NCI-H345 (cell line): Measurements from ENCODE around the gene KIF17.

Experiments
- DNase-seq: peaks from one replicate; lab custom pipeline; 2025; lab: John Stamatoyannopoulos, UW

The KIF17 gene

GRCh38 chr1:20717452-20718342, at the start of gene KIF17:
TSS of gene KIF17 (minus strand) at chr1:20718007. CDS start at chr1:20717706, 301 bp downstream.
- DNase-seq: peak; percentile 69

- no peak for DNase-seq
These were observed 49.5 kb upstream of the KIF17 start for GRCh38 chr1:20767271-20767670.

DNA sequence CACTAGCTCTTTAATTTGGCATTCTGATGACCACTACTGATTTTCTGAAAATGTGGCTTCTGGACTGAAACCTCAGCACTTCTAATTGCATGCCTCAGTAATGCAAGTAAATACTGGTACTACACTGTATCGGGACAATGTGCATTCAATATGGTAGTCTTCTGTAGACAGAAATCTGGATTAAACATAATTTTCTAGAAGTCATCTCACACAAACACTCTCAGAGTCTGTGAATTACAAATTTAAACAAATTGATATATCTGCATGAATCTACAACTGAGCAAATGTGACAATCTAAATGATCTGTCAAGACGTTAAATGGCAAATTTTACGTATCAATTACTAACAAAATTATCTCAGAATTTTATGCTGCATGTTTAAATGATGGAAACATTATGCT, 45.6 kb upstream of the KIF17 start:
- no peak for DNase-seq

- DNase-seq: no peak
These were observed 42.5 kb upstream of the KIF17 start for GRCh38 chr1:20760322-20760721.

- DNase-seq: no peak
These were observed 35.8 kb upstream of the KIF17 start for GRCh38 chr1:20753589-20753988.

DNA sequence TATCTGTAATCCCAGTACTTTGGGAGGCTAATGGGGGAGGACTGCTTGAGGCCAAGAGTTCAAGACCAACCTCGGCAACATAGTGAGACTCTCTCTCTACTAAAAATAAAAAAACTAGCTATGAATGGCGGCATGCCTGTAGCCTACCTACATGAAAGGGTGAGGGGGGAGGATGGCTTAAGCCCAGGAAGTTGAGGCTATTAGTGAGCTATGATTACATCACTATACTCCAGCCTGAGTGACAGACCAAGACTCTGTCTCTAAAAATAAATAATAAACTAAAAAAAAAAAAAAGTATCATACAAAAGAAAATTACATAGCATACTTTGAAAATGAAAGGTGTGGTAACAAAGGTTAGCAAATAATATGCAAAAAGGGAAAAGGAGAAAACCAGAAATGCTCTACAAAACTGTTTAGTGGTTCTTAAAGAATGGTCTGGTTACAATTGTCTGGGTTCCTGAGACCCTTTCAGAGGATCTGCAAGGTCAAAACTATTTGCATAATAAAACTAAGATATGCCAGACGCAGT, 33.7 kb upstream of the KIF17 start:
- DNase-seq: no peak

GRCh38 chr1:20742671-20743070, 24.9 kb upstream of the KIF17 start:
- no peak for DNase-seq

DNA sequence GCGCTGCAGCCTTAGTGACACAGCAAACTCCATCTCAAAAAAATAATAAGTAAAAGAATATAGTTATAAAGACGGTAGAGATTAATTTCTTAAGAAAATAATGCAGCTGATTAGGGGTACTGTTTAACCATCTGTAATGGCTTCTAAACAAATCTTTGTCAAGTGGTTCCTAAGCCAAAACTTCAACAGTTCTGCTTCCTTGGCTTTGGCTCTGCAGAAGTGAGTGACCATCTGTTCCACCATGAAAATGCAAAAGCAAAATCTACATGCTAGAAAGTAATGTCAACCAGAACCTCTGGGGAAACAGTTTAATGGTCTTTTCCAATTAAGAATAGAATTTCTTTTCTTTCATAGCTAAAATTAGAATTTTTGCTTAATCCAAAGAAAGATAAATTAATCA, 23.0 kb upstream of the KIF17 start:
- DNase-seq: no peak

- no peak for DNase-seq
These were observed 21.4 kb upstream of the KIF17 start for GRCh38 chr1:20739225-20739624.

DNA sequence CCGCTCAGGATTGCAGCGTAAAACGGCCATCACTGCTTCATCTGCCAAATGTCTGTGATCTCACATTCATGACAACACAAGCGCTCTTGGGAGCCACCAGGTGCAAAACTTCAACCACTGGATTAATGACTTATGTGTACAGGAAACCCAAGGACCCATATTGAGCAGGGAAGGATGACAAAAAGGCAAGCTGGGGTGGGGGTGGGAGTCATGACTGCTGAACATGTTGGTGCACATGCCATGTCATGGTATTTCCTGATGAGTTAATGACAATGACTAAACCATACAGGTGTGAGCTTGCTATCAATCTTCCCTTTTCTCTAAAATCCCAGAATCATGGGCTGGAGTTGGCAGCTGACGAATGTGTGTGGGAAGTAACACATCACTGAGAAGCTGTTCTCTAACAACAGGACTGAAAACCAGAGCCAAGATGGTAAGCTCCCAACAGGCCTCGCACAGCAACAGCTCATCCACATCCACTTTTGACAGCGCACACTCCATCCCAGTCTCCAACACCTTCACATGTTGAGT, 17.8 kb upstream of the KIF17 start:
- peak; percentile 24 for DNase-seq

DNA sequence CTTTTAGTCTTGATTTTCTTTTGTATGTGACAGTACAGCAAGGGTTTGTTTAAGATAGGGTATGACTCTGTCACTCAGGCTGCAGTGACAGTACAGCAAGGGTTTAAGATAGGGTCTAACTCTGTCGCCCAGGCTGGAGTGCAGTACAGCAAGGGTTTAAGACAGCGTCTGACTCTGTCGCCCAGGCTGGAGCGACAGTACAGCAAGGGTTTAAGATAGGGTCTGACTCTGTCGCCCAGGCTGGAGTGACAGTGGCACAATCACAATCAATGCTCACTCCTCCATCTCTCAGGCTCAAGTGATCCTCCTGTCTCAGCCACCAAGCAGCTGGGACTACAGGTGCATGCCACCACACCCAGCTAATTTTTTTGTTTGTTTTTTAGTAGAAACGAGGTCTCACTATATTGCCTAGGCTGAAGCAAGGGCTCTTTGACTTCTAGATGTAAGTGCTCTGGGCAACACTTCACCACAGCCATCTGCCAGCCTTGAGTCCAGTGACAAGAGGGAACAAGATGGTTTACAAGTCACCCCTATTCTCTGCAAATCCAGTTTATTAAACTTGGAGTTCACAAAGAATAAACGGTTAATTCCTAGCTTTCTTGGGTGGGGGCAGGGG, 15.7 kb upstream of the KIF17 start:
- no peak for DNase-seq

GRCh38 chr1:20732588-20733359, 15.0 kb upstream of the KIF17 start, which contains the start of gene SH2D5:
TSS of gene SH2D5 (minus strand) at chr1:20732703. CDS start at chr1:20728044, 4,659 bp downstream.
- peak; percentile 80 for DNase-seq

GRCh38 chr1:20732071-20732587, 14.3 kb upstream of the KIF17 start:
- DNase-seq: peak; percentile 80

DNA sequence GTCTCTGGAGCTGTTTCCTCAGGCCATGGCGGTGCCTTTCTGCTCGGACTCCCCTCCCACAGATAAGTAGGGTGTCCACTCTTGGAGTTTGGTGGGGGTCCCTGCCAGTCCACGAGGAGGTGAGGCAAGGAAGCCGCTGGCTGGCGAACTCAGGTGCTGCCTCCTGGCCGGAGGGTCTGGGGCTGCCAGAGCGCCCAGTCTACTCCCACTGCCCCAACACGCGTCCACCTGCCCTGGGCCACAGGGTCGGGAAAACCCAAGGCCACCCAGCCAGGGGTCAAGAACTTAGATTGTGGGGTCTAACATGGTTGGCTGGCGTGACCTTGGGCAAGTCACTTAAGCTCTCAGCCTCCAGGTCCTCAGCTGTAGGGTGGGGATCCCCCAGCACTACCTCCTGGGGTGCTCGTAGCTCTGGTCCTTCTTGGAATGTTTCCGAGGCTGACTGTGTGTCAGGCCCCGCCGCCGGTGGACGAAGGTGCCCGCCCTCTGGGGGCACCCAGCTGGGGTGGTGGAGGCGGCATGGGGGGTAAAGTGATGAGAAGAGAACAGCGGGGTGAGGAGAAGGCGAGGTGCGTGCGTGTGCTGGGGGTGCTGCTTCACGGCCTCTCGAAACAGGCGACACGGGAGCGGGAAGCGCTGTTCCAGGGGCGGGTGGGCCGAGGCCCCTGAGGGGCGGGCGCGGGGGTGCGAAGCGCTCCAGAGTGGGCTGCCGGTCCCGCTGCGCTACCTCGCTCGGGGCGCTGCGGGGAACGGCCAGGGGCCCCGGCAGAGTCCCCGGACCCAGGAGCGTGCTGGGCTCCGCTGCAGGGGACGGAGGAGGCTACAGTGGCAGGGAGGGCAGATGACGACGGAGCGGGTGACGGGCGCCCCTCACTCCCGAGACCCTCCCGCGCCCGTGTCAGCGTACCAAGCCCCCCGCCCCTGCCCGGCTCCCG, 13.5 kb upstream of the KIF17 start:
- no peak for DNase-seq

DNA sequence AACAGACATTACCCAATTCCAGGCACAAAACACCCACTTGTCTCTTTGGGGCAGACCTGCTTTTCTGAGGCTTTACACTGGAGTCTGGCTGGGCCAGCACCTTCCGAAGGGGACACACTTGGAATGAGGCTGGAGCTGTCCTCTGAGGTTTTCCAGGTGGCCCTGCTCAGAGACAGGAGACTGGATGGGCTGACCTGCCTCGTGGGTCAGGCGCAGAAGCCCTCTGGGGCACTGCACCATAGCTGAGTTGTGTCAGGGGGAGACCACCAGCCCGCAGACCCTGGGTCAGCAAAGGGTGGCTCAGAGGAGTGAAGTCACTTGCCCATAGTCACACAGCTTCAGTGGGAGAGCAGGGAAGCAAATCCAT, 12.9 kb upstream of the KIF17 start:
- DNase-seq: no peak

GRCh38 chr1:20729990-20730689, 12.3 kb upstream of the KIF17 start:
- no peak for DNase-seq

- DNase-seq: no peak
These were observed 11.5 kb upstream of the KIF17 start for GRCh38 chr1:20729155-20729931.

DNA sequence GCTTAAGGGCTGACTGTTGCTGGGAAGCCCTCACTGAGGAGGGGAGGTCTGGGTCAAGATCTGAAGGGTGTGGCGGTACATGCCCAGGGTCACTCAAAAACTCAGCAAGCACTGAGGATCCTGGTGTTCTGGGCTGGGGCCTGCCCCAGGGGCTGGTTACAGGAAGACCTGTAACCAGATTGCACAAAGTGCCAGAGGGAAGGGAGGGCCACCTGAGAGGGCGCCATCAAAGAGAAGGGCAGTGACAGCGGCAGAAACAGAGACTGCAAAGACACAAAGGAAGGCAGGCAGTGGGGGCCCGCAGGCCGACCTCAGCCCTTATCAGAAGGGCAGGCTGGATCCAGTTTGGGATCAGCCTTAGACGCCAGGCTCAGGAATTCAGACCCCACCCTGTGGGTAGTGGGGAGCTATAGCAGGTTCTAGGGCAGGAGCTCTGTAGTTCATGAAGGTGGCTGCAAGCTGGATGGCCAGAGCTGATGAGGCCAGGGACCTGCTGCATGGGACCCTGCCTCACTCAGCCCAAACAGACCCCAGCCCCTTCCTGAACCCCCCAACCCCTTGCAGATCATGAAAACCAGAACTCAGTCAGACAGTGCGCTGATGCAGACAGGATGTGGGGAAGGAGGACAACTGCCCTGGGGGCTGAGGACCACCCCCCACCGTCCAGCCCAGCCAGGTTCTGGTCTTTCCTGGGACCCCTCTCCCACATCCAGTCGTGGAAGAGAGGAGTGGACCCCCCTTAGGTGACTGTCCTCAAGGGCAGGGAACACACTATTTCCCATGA, 10.8 kb upstream of the KIF17 start:
- no peak for DNase-seq
